CD4-positive, alpha-beta T cell treated with Interleukin-17A for 4 hours (primary cell): Measurements from ENCODE around the gene EOLA1.
"Not testable (repeated sequence)": the region's sequence is repeated elsewhere in the genome, so short reads cannot be mapped to it uniquely, and the experiment has no call there.

Experiments used
- DNase-seq: peaks from one replicate; pipeline ENCODE4 v3.0.0-alpha.2; 2020; ENCODE audit warnings: mixed read lengths

EOLA1 gene

GRCh38 chrX:149515954-149516602, 24.7 kb upstream of the EOLA1 start:
- DNase-seq = no peak

- DNase-seq = no peak
These were observed 24.2 kb upstream of the EOLA1 start for GRCh38 chrX:149516604-149517003.

GRCh38 chrX:149517308-149517707, 23.5 kb upstream of the EOLA1 start:
- no peak for DNase-seq

- no peak for DNase-seq
These were observed 22.6 kb upstream of the EOLA1 start for GRCh38 chrX:149518236-149518635.

DNA sequence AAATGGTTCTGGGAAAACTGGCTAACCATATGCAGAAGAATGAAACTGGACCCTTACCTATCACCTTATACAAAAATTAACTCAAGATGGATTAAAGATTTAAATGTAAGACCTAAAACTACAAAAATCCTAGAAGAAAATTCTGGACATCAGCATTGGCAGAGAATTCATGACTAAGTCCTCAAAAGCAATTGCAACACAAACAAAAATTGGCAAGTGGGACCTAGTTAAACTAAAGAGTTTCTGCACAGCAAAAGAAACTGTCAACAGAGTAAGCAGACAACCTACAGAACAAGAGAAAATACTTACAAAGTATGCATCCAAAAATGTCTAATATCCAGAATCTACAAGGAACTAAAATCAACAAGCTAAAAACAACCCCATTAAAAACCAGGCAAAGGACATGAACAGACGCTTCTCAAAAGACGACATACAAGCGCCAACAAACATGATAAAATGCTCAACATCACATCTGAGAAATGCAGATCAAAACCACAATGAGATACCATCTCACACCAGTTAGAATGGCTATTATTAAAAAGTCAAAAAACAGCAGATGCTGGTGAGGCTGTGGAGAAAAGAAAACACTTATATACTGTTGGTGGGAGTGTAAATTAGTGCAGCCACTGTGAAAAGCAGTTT, 20.1 kb upstream of the EOLA1 start:
- DNase-seq = not testable (repeated sequence)

DNA sequence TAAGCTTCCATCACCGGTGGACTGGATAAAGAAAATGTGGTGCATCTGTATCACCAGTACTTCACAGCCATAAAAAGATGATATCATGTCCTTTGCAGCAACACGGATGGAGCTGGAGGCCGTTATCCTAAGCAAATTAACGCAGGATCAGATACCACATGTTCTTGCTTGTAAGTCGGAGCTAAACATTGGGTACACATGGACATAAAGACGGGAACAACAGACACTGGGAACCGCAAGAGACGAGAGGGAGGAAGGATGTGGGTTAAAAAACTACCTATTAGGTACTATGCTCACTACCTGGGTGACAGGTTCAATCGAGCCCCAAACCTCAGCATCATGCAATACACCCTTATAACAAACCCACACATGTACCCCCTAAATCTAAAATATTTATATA, 19.4 kb upstream of the EOLA1 start:
- DNase-seq = peak; percentile 38

GRCh38 chrX:149522916-149523315, 17.9 kb upstream of the EOLA1 start:
- no peak for DNase-seq

DNA sequence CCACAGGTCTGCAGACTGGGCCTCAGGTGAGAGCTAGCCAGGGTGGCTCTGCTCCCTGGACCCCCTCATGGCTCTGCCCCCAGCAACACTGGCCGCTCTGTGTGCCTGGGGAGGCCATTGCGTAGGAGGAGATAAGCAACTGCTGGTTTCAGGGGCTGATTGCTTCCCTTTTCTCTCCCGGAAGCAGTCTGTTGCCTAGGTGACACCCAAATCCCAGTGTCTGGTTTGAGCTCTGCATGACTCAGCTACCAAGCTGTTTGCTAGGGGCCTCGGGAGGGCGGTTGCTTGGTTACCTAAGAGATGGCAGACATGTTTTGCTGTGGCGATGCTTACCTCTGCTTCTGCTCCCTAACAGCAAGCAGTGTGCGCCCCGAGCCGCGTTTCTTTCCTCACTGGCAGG, 15.4 kb upstream of the EOLA1 start:
- peak; percentile 69 for DNase-seq

GRCh38 chrX:149525903-149526302, 14.9 kb upstream of the EOLA1 start:
- peak; percentile 53 for DNase-seq

- not testable (repeated sequence) for DNase-seq
These were observed 14.3 kb upstream of the EOLA1 start for GRCh38 chrX:149526318-149527033.

- DNase-seq = peak; percentile 49
These were observed 13.1 kb upstream of the EOLA1 start for GRCh38 chrX:149527705-149528104.

GRCh38 chrX:149528381-149528780, 12.4 kb upstream of the EOLA1 start:
- DNase-seq = no peak

DNA sequence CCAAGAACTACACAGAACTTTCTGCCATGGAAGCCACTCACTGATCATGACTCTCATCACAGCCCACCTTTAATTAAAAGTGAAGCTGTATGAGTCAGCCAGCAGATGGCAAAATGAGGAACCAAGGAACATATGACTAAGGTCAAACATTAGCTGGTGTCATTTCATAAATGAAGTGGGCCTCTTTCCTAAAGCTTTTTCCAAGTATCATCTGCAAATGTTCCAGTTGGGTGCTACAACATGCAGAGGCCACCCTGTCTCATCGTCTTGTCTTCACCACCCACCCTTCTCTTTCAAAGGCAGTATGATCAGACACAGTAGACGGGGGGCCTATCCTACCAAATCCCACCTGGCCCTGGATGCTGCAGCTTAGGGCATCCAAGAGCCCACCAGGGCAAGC, 9.2 kb upstream of the EOLA1 start:
- no peak for DNase-seq

DNA sequence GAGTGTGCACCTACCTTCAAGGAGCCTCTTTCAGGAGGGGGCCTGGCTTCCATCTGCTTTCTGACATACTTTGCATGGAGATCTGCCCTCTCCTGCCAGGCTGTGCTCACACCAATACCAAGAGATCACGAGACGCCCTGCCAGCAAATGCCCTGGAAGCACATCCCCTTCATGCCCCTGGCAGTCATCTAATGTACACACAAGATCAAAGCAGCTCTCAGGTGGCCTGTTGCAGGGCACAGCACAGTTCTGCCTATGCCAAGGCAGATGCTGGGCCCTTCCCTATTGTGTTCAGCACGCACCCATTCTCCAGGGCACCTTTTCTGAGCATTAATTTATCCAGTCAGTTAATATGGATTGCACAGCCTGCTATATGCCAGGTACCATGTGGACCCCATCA, 7.9 kb upstream of the EOLA1 start:
- DNase-seq = not testable (repeated sequence)

- not testable (repeated sequence) for DNase-seq
These were observed 6.8 kb upstream of the EOLA1 start for GRCh38 chrX:149533999-149534398.

- DNase-seq = not testable (repeated sequence)
These were observed 5.7 kb upstream of the EOLA1 start for GRCh38 chrX:149534926-149535602.

- not testable (repeated sequence) for DNase-seq
These were observed 3.3 kb upstream of the EOLA1 start for GRCh38 chrX:149537474-149537873.

- DNase-seq = peak; percentile 92
These were observed 1.3 kb upstream of the EOLA1 start for GRCh38 chrX:149539283-149540130.

DNA sequence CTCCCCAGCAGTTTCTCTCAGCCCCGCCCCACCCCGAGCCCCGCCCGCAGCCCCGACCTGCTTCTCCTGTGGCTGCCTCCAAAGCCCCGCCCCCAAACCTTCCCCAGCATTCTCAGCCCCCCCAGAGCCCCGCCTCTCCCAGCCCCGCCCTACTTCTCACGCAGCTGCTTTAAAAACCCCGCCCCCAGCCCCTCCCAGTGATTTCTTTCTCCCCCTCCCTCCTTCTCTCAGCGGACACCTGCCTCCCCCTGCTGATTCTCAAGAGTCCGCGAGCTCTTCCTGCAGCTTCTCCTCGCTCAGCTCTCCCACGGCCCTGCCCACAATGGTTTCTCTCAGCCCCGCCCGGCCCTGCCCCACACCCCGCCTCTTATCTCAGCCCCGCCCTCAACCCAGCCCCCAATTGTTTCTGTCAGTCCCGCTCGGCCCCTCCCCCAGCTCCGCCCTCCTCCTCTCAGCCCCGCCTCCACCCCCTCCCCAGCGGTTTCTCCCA, 636 bp upstream of the EOLA1 start:
- DNase-seq = peak; percentile 96

GRCh38 chrX:149541521-149542047, 772 bp downstream of the EOLA1 start:
- no peak for DNase-seq

DNA sequence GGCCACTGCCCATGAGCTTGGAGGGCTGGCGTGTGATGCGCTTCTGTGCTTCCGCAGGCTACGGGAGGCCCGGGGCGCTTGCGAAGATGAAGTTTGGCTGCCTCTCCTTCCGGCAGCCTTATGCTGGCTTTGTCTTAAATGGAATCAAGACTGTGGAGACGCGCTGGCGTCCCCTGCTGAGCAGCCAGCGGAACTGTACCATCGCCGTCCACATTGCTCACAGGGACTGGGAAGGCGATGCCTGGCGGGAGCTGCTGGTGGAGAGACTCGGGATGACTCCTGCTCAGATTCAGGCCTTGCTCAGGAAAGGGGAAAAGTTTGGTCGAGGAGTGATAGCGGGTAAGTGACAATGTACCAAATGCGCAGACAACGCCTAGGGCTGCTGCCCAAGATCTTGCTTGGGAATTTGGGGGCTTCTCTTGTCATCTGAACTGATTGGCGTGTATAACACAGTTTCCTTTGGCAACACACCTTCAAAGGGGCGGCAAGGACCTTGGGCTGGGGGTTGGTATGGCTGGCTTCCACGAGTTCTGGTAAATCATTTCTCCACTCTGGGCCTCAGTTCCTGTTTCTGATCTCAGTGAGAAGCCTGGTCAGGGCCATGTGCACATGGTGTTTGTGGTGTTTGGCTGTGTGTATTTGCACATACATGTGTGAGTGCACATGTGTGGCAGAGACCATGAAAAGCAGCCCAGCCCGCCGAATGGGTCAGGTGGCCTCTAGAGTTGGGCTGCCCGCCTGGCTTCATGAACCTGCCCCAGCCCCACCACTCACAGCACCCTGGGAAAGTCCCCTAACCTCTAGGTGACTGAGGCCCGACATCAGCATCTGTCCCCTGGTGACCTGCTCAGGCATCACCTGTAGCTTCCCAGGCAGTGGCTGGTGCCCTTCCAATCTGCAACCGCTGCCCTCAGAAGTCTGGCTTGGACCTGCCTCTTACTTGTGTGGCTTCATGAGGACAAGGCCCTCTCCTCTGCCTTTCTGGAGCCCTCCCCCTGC, 5.0 kb downstream of the EOLA1 start:
- not testable (repeated sequence) for DNase-seq
